Measurements from ENCODE around the gene IGHMBP2. TPM values are rescaled to one million over a fixed set of nuclear protein-coding genes. Genes with fewer than 3 reads are reported as not detected.

The IGHMBP2 gene
- total and polyA plus RNA-seq, 2 of the 8 experiments (the other 6 are each of a cell fraction or from before 2014, with no cell fraction given) = 8.4 to 17.6 TPM

- no peak for TF ChIP-seq KDM5A (IDR thresholded peaks at IDR 0.05; ENCODE audit: low read length)
- no peak for TF ChIP-seq NANOG (IDR thresholded peaks at IDR 0.05; ENCODE audit: insufficient read depth, low read depth, low read length, poor library complexity, severe bottlenecking)
- no peak for TF ChIP-seq POLR2AphosphoS5 (IDR thresholded peaks at IDR 0.05; ENCODE audit: low read depth, low read length)
- no peak for TF ChIP-seq CTBP2 (IDR thresholded peaks at IDR 0.05; ENCODE audit: borderline replicate concordance, insufficient read depth, insufficient read length, low read length)
Measured at GRCh38 chr11:68980776-68981065, 77.0 kb downstream of the IGHMBP2 start, which contains the start of gene MRGPRD (continued).

Data from H1 (cell line).